Heart left ventricle (tissue), 16 donors: Measurements from ENCODE around the gene BDH1. TPM values are rescaled to one million over a fixed set of nuclear protein-coding genes. Genes with fewer than 3 reads are reported as not detected.

Experiments used
- ATAC-seq, 4 donors: fragments of 200-7000 bp; cut with Tn5 transposase; one replicate each; pipeline ENCODE4 v1.9.1; 2020 to 2022; ENCODE audit warnings: moderate library complexity in 4 of 4, mild to moderate bottlenecking in 3 of 4, moderate number of reproducible peaks in 1 of 4
- DNase-seq, 5 donors: peaks; one replicate each; pipeline ENCODE4 v3.0.0-alpha.2; 2020
- H3K27ac ChIP-seq, 12 donors: fragments of 200-600 bp; sonication (generic) in 4 of 12; one replicate each; pipeline versions ENCODE4 v1.5.0 to v1.8.0; 2016 to 2022; ENCODE audit warnings: mild to moderate bottlenecking in 2 of 12
- H3K27me3 ChIP-seq, 9 donors: fragments of 200-600 bp; sonication (generic) in 2 of 9; one replicate each; pipeline versions ENCODE4 v1.5.1 to v1.8.0; 2016 to 2022; ENCODE audit warnings: mild to moderate bottlenecking in 3 of 9
- H3K36me3 ChIP-seq, 9 donors: fragments of 200-600 bp; sonication (generic) in 2 of 9; one replicate each; pipeline versions ENCODE4 v1.5.0 to v1.8.0; 2018 to 2022; ENCODE audit warnings: mild to moderate bottlenecking in 2 of 9
- H3K4me1 ChIP-seq, 12 donors: fragments of 200-600 bp; sonication (generic) in 4 of 12; one replicate each; pipeline versions ENCODE4 v1.5.0 to v1.8.0; 2016 to 2022; ENCODE audit warnings: mild to moderate bottlenecking in 3 of 12
- H3K4me3 ChIP-seq, 12 donors: fragments of 200-600 bp; sonication (generic) in 4 of 12; one replicate each; pipeline versions ENCODE4 v1.5.0 to v1.8.0; 2017 to 2022; ENCODE audit warnings: mild to moderate bottlenecking in 9 of 12, moderate library complexity in 4 of 12
- H3K9me3 ChIP-seq, 12 donors: fragments of 200-600 bp; sonication (generic) in 4 of 12; one replicate each; pipeline versions ENCODE4 v1.5.0 to v1.8.0; 2016 to 2022; ENCODE audit warnings: mild to moderate bottlenecking in 1 of 12
- POLR2A ChIP-seq, 2 donors: fragments of 450-650 bp; IDR thresholded peaks; one replicate each; pipeline ENCODE4 v1.6.1; 2017; ENCODE audit warnings: antibody characterized with exemption in 2 of 2, mild to moderate bottlenecking in 2 of 2, moderate library complexity in 2 of 2
- WGBS, 4 donors: extraction: QIAGEN DNeasy Blood & Tissue Kit in 2 of 4; methylation state at CpG; one replicate each; pipeline versions ENCODE4 v1.1.5 to v1.1.7; 2013 to 2018; 5-methylcytosine and 5-hydroxymethylcytosine counted together
- intact Hi-C, 10 donors: fragments of 100-400 bp; cut with DNase I; formaldehyde crosslinking; loops; one replicate each; pipeline versions ENCODE4 v1.11.1 to v1.14.2; 2022
- polyA plus RNA-seq, 2 donors: library from polyadenylated mRNA; stranded (reverse); fragments of 200-250 nt; gene quantifications; one replicate each; pipeline ENCODE4 v1.2.3, GENCODE V29; 2013
- total RNA-seq, 9 donors: library from RNA; depleted of rRNA in 2 of 9; stranded (reverse); fragments of >200 nt in 2 of 9; fragmentation: NEBNext Ultra II Directional in 3 of 9; extraction: Animal tissue kit (Norgen Biotek cat#: 25700) in 3 of 9; gene quantifications; one replicate each; pipeline versions ENCODE4 v1.1.0 to v1.2.4, GENCODE V29; 2016 to 2023
- TF ChIP-seq, protein P1 (sequence below), 12 donors: fragments of 200-600 bp; sonication (generic) in 4 of 12; IDR thresholded peaks; one replicate each; pipeline versions ENCODE4 v1.5.0 to v1.8.0; 2018 to 2022; ENCODE audit warnings: antibody characterized with exemption in 12 of 12, mild to moderate bottlenecking in 5 of 12
- donor health status: ischemic (EF 13 %, LVEDD 7.1; RV severe dilation, severe dysfunction).
- donor health status: healthy with polysubstance abuse.
- donor health status: DM: no; HTN: yes; CAD: no.
- donor health status: DM: no; HTN: no; CAD: no.
- donor health status: ischemic (EF 25% LVEDD 6.9; RV normal size, moderate dysfunction).
- donor health status: ischemic (EF 25% LVEDD 5.7; RV mildly dilated, moderate dysfunction).
- donor health status: healthy.
- donor health status: DM: yes; HTN: yes; CAD: no.
- donor health status: ischemic (EF 35%, LVEDD 5.7; RV mildly dilated, moderate dysfunction).
- donor health status: nonischemic (EF 11% LVEDD 7.7; RV severe dilation, severe dysfunction).
- donor health status: DM: yes; HTN: yes; CAD: no.
- donor health status: PGD.
- donor health status: ischemic (EF 29% LVEDD 5.4; RV normal size, mild dysfunction).
- donor health status: nonischemic (EF 23%, LVEDD 6.1; RV moderate dilation, normal function).

Gene BDH1
- total and polyA plus RNA-seq, 11 donors = 19.5 to 114 (median 72.3) TPM

- no peak for ATAC-seq
- H3K4me1 ChIP-seq = peaks cover 0 to 10% (median 5%) of the 10 kb centered on the region in 12 donors
- intact Hi-C loops = loop anchor here in 5 of 10 donors (10.0 kb wide), 3 partner anchors 284 to 524 kb away; no protein-coding TSS in a partner anchor
- peak overlapping the region in 9 of 12 donors; percentile 47 to 72 (median 54) for H3K4me3 ChIP-seq
- TF ChIP-seq POLR2A (IDR thresholded peaks at IDR 0.05) = no peak
- TF ChIP-seq, protein P1, sequence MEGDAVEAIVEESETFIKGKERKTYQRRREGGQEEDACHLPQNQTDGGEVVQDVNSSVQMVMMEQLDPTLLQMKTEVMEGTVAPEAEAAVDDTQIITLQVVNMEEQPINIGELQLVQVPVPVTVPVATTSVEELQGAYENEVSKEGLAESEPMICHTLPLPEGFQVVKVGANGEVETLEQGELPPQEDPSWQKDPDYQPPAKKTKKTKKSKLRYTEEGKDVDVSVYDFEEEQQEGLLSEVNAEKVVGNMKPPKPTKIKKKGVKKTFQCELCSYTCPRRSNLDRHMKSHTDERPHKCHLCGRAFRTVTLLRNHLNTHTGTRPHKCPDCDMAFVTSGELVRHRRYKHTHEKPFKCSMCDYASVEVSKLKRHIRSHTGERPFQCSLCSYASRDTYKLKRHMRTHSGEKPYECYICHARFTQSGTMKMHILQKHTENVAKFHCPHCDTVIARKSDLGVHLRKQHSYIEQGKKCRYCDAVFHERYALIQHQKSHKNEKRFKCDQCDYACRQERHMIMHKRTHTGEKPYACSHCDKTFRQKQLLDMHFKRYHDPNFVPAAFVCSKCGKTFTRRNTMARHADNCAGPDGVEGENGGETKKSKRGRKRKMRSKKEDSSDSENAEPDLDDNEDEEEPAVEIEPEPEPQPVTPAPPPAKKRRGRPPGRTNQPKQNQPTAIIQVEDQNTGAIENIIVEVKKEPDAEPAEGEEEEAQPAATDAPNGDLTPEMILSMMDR (IDR thresholded peaks at IDR 0.05) = no peak
- no peak for DNase-seq
- H3K27me3 ChIP-seq = no peaks in the 10 kb centered on the region
- peak overlapping the region in 1 of 12 donors; percentile 62 for H3K27ac ChIP-seq
- peaks cover 0 to 17% (median 0%) of the 10 kb centered on the region in 9 donors for H3K36me3 ChIP-seq
- no peaks in the 10 kb centered on the region for H3K9me3 ChIP-seq
- WGBS, 4 donors = 85 to 89% (median 87%) methylated on average over 27 of the region's 27 CpGs
Observed at GRCh38 chr3:197508924-197509775, 46.6 kb downstream of the BDH1 start.

DNA sequence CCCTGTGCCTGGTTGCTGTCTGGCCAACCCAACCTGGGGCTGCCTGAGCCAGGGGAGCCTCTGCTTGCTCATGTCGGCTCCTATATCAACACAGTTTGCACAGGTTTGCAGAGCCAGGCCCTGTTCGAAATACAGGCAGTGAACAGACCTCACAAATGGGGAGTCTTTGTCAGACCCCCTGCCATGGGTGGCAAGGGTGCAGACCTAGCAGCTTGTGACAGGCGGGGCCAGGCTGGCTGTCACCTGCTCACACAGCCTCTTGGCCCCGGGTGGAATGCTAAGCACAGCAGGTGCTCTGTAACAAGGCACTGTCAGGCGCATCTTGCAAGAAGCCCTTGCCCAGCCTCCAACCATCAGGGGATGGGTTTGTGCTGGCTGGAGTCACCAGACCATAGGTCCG is 47.3 kb downstream of the BDH1 start:
- 73 to 80% (median 75%) methylated on average over 3 to 6 of the region's 6 CpGs for WGBS, 4 donors
- TF ChIP-seq, protein P1 (IDR thresholded peaks at IDR 0.05) = no peak
- TF ChIP-seq POLR2A (IDR thresholded peaks at IDR 0.05) = no peak

DNA sequence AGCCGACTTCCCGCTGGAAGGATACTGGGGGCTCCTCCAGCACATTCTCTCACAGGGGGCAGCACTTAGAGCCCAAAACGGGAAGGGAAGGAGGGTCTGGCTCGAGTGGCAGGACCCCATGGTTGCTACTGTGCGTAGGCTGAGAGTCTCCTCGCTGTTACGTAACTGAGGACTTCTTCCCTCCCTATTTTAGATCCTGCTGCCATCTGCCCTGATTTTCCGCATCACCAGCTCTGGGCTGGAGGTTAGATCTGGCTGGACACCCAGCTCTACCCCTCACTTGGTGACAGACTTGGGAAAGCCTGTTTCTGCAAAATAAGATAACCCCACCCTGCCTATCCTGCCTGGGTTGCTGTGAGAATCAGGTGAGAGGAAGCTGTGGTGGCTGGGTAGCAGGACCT is 47.7 kb downstream of the BDH1 start:
- DNase-seq (no peak), ATAC-seq (no peak)
- Histone ChIP-seq H3K36me3 (peaks cover 0 to 8% (median 0%) of the 10 kb centered on the region in 9 donors), H3K27ac (no peak overlapping the region), H3K4me1 (peaks cover 0 to 10% (median 5%) of the 10 kb centered on the region in 12 donors), H3K9me3 (no peaks in the 10 kb centered on the region), H3K27me3 (no peaks in the 10 kb centered on the region), H3K4me3 (no peak overlapping the region)
- 79 to 87% (median 85%) methylated on average over 8 of the region's 8 CpGs for WGBS, 4 donors
- TF ChIP-seq, protein P1 (IDR thresholded peaks at IDR 0.05) = no peak
- intact Hi-C loops = loop anchor here in 5 of 10 donors (10.0 kb wide), 3 partner anchors 283 to 523 kb away; no protein-coding TSS in a partner anchor

More for the DNA sequence above, 47.3 kb downstream of the BDH1 start:
- no peaks in the 10 kb centered on the region for H3K27me3 ChIP-seq
- H3K4me3 ChIP-seq = no peak overlapping the region
- DNase-seq (no peak), ATAC-seq (no peak)
- peaks cover 0 to 12% (median 0%) of the 10 kb centered on the region in 9 donors for H3K36me3 ChIP-seq
- H3K4me1 ChIP-seq = peaks cover 0 to 10% (median 5%) of the 10 kb centered on the region in 12 donors
- intact Hi-C loops = loop anchor here in 5 of 10 donors (10.0 kb wide), 3 partner anchors 284 to 524 kb away; no protein-coding TSS in a partner anchor
- H3K9me3 ChIP-seq = no peaks in the 10 kb centered on the region
- no peak overlapping the region for H3K27ac ChIP-seq

- intact Hi-C loops = loop anchor here in 5 of 10 donors (10.0 kb wide), 3 partner anchors 283 to 523 kb away; no protein-coding TSS in a partner anchor
- WGBS, 4 donors = 66 to 81% (median 71%) methylated on average over 8 of the region's 8 CpGs
Observed at GRCh38 chr3:197507541-197507940, 48.2 kb downstream of the BDH1 start.

More at GRCh38 chr3:197507541-197507940, 48.2 kb downstream of the BDH1 start:
- H3K4me3 ChIP-seq = no peak overlapping the region
- ATAC-seq (no peak), DNase-seq (no peak)
- peaks cover 0 to 7% (median 0%) of the 10 kb centered on the region in 9 donors for H3K36me3 ChIP-seq
- no peaks in the 10 kb centered on the region for H3K9me3 ChIP-seq
- H3K4me1 ChIP-seq = peaks cover 0 to 10% (median 5%) of the 10 kb centered on the region in 12 donors
- H3K27ac ChIP-seq = no peak overlapping the region
- no peaks in the 10 kb centered on the region for H3K27me3 ChIP-seq
- TF ChIP-seq POLR2A (IDR thresholded peaks at IDR 0.05) = no peak
- TF ChIP-seq, protein P1 (IDR thresholded peaks at IDR 0.05) = no peak
